Measurements from ENCODE around the gene OPN3. TPM values are rescaled to one million over a fixed set of nuclear protein-coding genes. Genes with fewer than 3 reads are reported as not detected.

The OPN3 gene
- total RNA-seq, 4 donors from 2014 or later = 3.5 to 13.9 (median 4.8) TPM

GRCh38 chr1:241658081-241658793, 18.1 kb upstream of the OPN3 start:
- H3K36me3 ChIP-seq = no peaks in the 10 kb centered on the region
- WGBS, 2 donors (ENCODE audit: low coverage in 1 of 2) = 80 to 87% methylated on average over 3 of the region's 3 CpGs
- ATAC-seq = no peak
- H3K4me3 ChIP-seq = no peak overlapping the region
- TF ChIP-seq POLR2A (IDR thresholded peaks at IDR 0.05) = no peak
- TF ChIP-seq CTCF (IDR thresholded peaks at IDR 0.05) = no peak
- no peak for TF ChIP-seq POLR2AphosphoS5 (IDR thresholded peaks at IDR 0.05)
- TF ChIP-seq EP300 (IDR thresholded peaks at IDR 0.05) = no peak
- H3K27ac ChIP-seq = no peak overlapping the region
- no peaks in the 10 kb centered on the region for H3K9me3 ChIP-seq
- peaks cover 6% of the 10 kb centered on the region for H3K27me3 ChIP-seq
- no peaks in the 10 kb centered on the region for H3K4me1 ChIP-seq

- Histone ChIP-seq H3K4me3 (no peak overlapping the region), H3K27ac (no peak overlapping the region), H3K4me1 (no peaks in the 10 kb centered on the region), H3K27me3 (peaks cover 6% of the 10 kb centered on the region), H3K36me3 (no peaks in the 10 kb centered on the region), H3K9me3 (no peaks in the 10 kb centered on the region)
- 75 to 89% methylated on average over 1 of the region's 1 CpG for WGBS, 2 donors (ENCODE audit: low coverage in 1 of 2)
- no peak for ATAC-seq
- TF ChIP-seq EP300 (IDR thresholded peaks at IDR 0.05) (no peak), CTCF (IDR thresholded peaks at IDR 0.05) (no peak), POLR2AphosphoS5 (IDR thresholded peaks at IDR 0.05) (no peak), POLR2A (IDR thresholded peaks at IDR 0.05) (no peak)
Measured at GRCh38 chr1:241654641-241655040, 14.5 kb upstream of the OPN3 start.

GRCh38 chr1:241654019-241654418, 13.8 kb upstream of the OPN3 start:
- Histone ChIP-seq H3K9me3 (no peaks in the 10 kb centered on the region), H3K27ac (no peak overlapping the region), H3K27me3 (peaks cover 6% of the 10 kb centered on the region), H3K36me3 (no peaks in the 10 kb centered on the region), H3K4me1 (no peaks in the 10 kb centered on the region), H3K4me3 (no peak overlapping the region)
- TF ChIP-seq POLR2AphosphoS5 (IDR thresholded peaks at IDR 0.05) (no peak), EP300 (IDR thresholded peaks at IDR 0.05) (no peak), CTCF (IDR thresholded peaks at IDR 0.05) (no peak), POLR2A (IDR thresholded peaks at IDR 0.05) (no peak)
- ATAC-seq = no peak
- WGBS, 2 donors (ENCODE audit: low coverage in 1 of 2) = 15 to 17% methylated on average over 1 of the region's 1 CpG

GRCh38 chr1:241652012-241652411, 11.8 kb upstream of the OPN3 start, which contains the start of gene WDR64:
TSS of gene WDR64 (plus strand) at chr1:241652281. CDS start at chr1:241652485, 204 bp downstream.
- no peak for ATAC-seq
- peaks cover 1% of the 10 kb centered on the region for H3K27me3 ChIP-seq

More at GRCh38 chr1:241652012-241652411, 11.8 kb upstream of the OPN3 start, which contains the start of gene WDR64:
- Histone ChIP-seq H3K4me3 (no peak within 1 kb of the TSS), H3K9me3 (no peaks in the 10 kb centered on the region), H3K27ac (no peak within 1 kb of the TSS), H3K4me1 (no peaks in the 10 kb centered on the region), H3K36me3 (no peaks in the 10 kb centered on the region)
- TF ChIP-seq POLR2A (IDR thresholded peaks at IDR 0.05) (no peak), EP300 (IDR thresholded peaks at IDR 0.05) (no peak), CTCF (IDR thresholded peaks at IDR 0.05) (no peak), POLR2AphosphoS5 (IDR thresholded peaks at IDR 0.05) (no peak)
- WGBS, 2 donors (ENCODE audit: low coverage in 1 of 2) = 78 to 83% methylated on average over 4 of the region's 4 CpGs

All from gastroesophageal sphincter (tissue), 4 donors.